ENCODE measurements around the gene LPAR1. TPM values are rescaled to one million over a fixed set of nuclear protein-coding genes. Genes with fewer than 3 reads are reported as not detected.

The LPAR1 gene
- total RNA-seq, 3 donors from 2014 or later, result 0.13 to 0.22 (median 0.15) TPM

GRCh38 chr9:111029260-111029659 lies 9.0 kb downstream of the LPAR1 start:
- Mint-ChIP-seq H3K9me3 (no peaks in the 10 kb centered on the region), H3K4me1 (ENCODE audit: low read depth) (no peaks in the 10 kb centered on the region), H3K4me3 (no peak overlapping the region), H3K27me3 (ENCODE audit: low read depth) (no peaks in the 10 kb centered on the region), H3K36me3 (ENCODE audit: insufficient read depth) (no peaks in the 10 kb centered on the region)
- ATAC-seq (no peak), DNase-seq (no peak)

- DNase-seq, result no peak
- Mint-ChIP-seq H3K27me3 (ENCODE audit: low read depth) (no peaks in the 10 kb centered on the region), H3K4me3 (no peak overlapping the region), H3K4me1 (ENCODE audit: low read depth) (no peaks in the 10 kb centered on the region), H3K9me3 (peaks cover 5% of the 10 kb centered on the region), H3K36me3 (ENCODE audit: insufficient read depth) (no peaks in the 10 kb centered on the region)
- no peak for ATAC-seq
These were observed 10.5 kb downstream of the LPAR1 start for GRCh38 chr9:111027798-111028197.

GRCh38 chr9:111023128-111023527 lies 15.1 kb downstream of the LPAR1 start:
- H3K9me3 Mint-ChIP-seq, result peaks cover 5% of the 10 kb centered on the region
- H3K4me3 Mint-ChIP-seq, result no peak overlapping the region
- H3K4me1 Mint-ChIP-seq (ENCODE audit: low read depth), result no peaks in the 10 kb centered on the region
- ATAC-seq (no peak), DNase-seq (no peak)
- H3K27me3 Mint-ChIP-seq (ENCODE audit: low read depth), result no peaks in the 10 kb centered on the region
- no peaks in the 10 kb centered on the region for H3K36me3 Mint-ChIP-seq (ENCODE audit: insufficient read depth)

- H3K27me3 Mint-ChIP-seq (ENCODE audit: low read depth), result no peaks in the 10 kb centered on the region
- ATAC-seq, result no peak
- H3K4me3 Mint-ChIP-seq, result no peak overlapping the region
- no peaks in the 10 kb centered on the region for H3K36me3 Mint-ChIP-seq (ENCODE audit: insufficient read depth)
- peaks cover 5% of the 10 kb centered on the region for H3K9me3 Mint-ChIP-seq
- no peaks in the 10 kb centered on the region for H3K4me1 Mint-ChIP-seq (ENCODE audit: low read depth)
- DNase-seq, result no peak
These were observed 17.7 kb downstream of the LPAR1 start for GRCh38 chr9:111020594-111020993.

DNA sequence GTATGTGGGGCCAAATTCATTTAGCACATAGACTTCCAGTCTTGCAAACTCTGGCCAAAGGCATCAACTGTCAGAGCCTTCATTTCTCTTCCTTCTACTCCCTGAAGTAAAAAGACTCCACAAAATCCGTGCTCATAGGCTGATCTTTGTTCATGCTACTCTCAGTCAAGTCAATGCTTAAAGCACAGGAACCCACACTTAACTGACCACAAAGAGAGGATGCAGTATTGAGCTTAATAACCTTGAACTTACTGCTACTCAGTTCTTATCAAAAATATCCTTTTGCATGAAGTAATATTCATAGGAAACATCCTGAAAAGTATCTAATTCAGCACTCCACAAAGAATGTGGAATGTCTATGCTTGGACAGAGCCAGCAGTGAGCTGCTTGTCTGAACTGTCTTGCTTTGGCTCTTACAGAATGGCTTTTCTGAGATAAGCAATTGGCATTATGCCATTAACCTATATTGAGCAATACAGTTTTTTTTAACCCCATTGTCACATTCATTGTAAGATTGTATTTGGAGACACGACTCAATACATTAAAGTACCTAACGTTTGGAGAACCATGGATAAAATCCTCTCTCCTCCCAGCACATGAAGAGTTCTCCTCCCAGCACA lies 21.7 kb downstream of the LPAR1 start:
- no peaks in the 10 kb centered on the region for H3K27me3 Mint-ChIP-seq (ENCODE audit: low read depth)
- no peaks in the 10 kb centered on the region for H3K4me1 Mint-ChIP-seq (ENCODE audit: low read depth)
- H3K4me3 Mint-ChIP-seq, result no peak overlapping the region
- ATAC-seq (no peak), DNase-seq (no peak)
- no peaks in the 10 kb centered on the region for H3K9me3 Mint-ChIP-seq
- peaks cover 2% of the 10 kb centered on the region for H3K36me3 Mint-ChIP-seq (ENCODE audit: insufficient read depth)

GRCh38 chr9:111016016-111016415 lies 22.3 kb downstream of the LPAR1 start:
- Mint-ChIP-seq H3K27me3 (ENCODE audit: low read depth) (no peaks in the 10 kb centered on the region), H3K4me3 (no peak overlapping the region), H3K36me3 (ENCODE audit: insufficient read depth) (peaks cover 2% of the 10 kb centered on the region), H3K4me1 (ENCODE audit: low read depth) (no peaks in the 10 kb centered on the region), H3K9me3 (no peaks in the 10 kb centered on the region)
- no peak for ATAC-seq
- no peak for DNase-seq

DNA sequence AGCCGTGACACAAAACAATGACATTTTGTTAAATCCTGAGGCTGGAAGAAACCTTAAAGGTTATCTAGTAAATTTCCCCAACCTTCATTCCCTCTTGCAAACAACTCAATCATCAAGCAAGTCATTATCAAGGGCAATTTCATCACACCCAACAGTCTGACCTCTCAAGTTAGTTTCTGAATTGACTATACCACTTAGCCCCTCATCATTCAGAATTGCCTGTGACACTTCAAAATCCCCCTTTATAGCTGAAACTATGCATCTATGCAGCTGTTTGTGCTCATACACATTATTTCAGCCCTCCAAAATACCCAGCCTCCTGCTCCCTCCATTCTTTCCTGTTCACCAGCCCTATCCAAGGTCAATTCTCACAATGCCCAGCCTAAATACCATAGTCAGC lies 24.6 kb downstream of the LPAR1 start:
- peaks cover 2% of the 10 kb centered on the region for H3K36me3 Mint-ChIP-seq (ENCODE audit: insufficient read depth)
- H3K4me1 Mint-ChIP-seq (ENCODE audit: low read depth), result no peaks in the 10 kb centered on the region
- ATAC-seq (no peak), DNase-seq (no peak)
- H3K9me3 Mint-ChIP-seq, result no peaks in the 10 kb centered on the region
- no peaks in the 10 kb centered on the region for H3K27me3 Mint-ChIP-seq (ENCODE audit: low read depth)
- H3K4me3 Mint-ChIP-seq, result no peak overlapping the region

DNA sequence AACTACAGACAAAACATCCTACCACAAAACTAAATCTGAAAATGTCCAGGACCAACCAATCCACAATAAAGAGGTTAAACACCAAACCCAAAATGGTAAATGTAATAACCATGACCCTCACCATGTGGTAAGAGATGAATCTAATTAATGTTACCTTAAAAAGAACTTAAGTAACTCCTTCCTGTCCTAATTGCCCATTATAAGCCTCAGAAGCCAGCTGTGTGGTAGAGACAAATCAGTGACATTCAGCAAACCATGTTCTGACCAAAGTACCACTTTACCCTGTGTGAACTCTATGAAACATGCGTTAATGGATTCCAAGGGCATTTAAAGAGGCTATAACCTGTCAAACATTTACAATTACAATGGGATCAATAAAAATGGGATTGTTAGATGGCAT lies 25.0 kb downstream of the LPAR1 start:
- Mint-ChIP-seq H3K9me3 (no peaks in the 10 kb centered on the region), H3K4me1 (ENCODE audit: low read depth) (no peaks in the 10 kb centered on the region), H3K4me3 (no peak overlapping the region), H3K27me3 (ENCODE audit: low read depth) (no peaks in the 10 kb centered on the region), H3K36me3 (ENCODE audit: insufficient read depth) (peaks cover 2% of the 10 kb centered on the region)
- DNase-seq (no peak), ATAC-seq (no peak)

DNA sequence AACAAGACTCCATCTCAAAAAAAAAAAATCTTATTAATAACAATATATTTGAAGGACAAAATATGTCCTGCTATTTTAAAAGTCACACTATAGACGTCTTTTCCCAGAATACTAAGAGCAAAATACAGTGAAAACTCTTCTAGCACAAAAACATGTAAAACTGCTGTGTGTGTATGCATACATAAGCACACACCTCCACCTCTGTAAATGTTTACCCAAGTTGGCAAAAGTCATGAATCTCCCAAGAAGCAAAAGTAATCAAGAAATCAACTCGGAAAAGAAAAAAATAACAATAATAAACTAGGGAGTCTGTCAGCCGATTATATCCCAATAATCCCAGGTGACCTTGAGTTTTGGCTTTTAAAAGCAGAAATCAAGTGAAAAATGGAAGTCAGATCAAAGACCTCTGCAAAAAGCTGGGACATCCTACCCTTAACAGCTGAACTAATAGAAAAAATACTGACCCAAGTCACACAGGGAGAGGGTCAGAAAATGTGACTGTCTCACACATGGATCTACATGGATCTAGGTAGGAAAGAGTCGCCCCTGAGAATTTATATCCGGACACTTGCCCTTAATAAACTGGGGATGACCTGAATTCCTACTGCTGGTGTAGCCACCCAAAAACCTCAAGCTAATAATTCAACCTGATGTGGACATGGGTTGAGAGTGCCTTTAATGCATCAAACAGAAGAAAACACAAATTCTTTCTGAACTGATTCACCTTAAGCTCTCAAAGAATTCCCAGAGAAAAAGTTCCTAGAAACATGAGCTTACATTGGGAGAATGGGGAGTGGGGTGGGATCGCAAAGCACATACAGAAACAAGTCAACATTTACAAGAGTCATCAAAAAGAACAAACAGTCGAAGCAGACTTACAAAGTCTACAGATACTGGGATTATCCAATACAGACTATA lies 29.9 kb downstream of the LPAR1 start:
- Mint-ChIP-seq H3K9me3 (no peaks in the 10 kb centered on the region), H3K4me1 (ENCODE audit: low read depth) (no peaks in the 10 kb centered on the region), H3K27me3 (ENCODE audit: low read depth) (peaks cover 2% of the 10 kb centered on the region), H3K36me3 (ENCODE audit: insufficient read depth) (peaks cover 2% of the 10 kb centered on the region), H3K4me3 (no peak overlapping the region)
- ATAC-seq (no peak), DNase-seq (no peak)

- H3K27me3 Mint-ChIP-seq (ENCODE audit: low read depth), result peaks cover 2% of the 10 kb centered on the region
- H3K36me3 Mint-ChIP-seq (ENCODE audit: insufficient read depth), result no peaks in the 10 kb centered on the region
- H3K4me1 Mint-ChIP-seq (ENCODE audit: low read depth), result no peaks in the 10 kb centered on the region
- DNase-seq (no peak), ATAC-seq (no peak)
- no peak overlapping the region for H3K4me3 Mint-ChIP-seq
- no peaks in the 10 kb centered on the region for H3K9me3 Mint-ChIP-seq
These were observed 32.4 kb downstream of the LPAR1 start for GRCh38 chr9:111005746-111006470.

DNA sequence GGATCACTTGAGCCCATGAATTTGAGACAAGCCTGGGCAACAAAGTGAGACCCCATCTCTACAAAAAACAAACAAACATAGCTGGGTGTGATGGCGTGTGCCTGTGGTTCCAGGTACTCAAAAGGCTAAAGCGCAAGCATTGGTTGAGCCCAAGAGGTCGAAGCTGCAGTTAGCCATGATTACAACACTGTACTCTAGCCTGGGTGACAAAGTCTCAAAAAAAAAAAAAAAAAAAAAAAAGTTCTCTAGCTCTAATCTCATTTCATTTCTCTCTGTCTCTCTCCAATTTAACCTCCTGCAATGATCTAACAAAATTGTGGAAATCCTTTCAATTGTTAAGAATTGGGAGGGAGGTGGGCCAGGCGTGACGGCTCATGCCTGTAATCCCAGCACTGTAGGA lies 33.3 kb downstream of the LPAR1 start:
- ATAC-seq (no peak), DNase-seq (no peak)
- Mint-ChIP-seq H3K9me3 (no peaks in the 10 kb centered on the region), H3K36me3 (ENCODE audit: insufficient read depth) (no peaks in the 10 kb centered on the region), H3K4me1 (ENCODE audit: low read depth) (no peaks in the 10 kb centered on the region), H3K27me3 (ENCODE audit: low read depth) (peaks cover 2% of the 10 kb centered on the region), H3K4me3 (no peak overlapping the region)

DNA sequence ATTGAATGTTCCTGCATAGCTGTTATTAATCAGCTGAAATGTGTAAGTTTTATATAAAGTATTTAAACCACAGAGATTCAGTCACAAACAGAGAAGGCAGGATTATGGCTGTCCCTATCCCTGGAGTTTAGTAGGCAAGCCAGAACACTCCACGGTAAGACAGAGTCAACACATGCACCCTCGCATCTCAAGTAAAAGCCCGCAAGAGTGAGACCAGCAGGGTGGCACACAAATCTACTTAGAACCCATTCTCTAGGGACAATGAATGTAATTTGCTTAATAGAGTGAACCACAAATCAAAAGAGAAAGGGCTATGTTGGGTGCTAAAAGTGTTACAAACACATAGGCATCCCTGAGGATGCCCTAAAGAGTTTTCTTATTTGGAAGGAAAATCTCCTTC lies 35.1 kb downstream of the LPAR1 start:
- Mint-ChIP-seq H3K4me3 (no peak overlapping the region), H3K36me3 (ENCODE audit: insufficient read depth) (no peaks in the 10 kb centered on the region), H3K9me3 (no peaks in the 10 kb centered on the region), H3K27me3 (ENCODE audit: low read depth) (peaks cover 1% of the 10 kb centered on the region), H3K4me1 (ENCODE audit: low read depth) (no peaks in the 10 kb centered on the region)
- DNase-seq, result no peak
- no peak for ATAC-seq

DNA sequence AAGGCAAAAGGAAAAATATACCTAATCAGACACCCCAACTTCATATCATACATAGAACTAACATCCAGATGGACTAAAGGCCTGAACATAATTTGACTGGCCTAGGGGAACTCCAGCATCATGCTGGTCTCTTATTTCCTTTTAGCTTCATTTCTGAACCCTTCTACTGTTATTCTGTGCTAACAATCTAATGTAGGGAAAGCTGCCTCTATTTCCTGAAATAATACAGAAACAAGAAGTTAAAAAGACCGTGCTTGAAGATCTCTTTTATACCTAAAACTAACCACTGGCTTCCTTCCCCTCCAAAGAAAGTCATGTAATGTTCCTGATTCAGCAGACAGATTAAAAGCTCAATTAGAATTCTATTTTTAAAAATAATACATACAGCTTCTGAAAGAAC lies 36.7 kb downstream of the LPAR1 start:
- H3K36me3 Mint-ChIP-seq (ENCODE audit: insufficient read depth), result no peaks in the 10 kb centered on the region
- DNase-seq (no peak), ATAC-seq (no peak)
- H3K4me1 Mint-ChIP-seq (ENCODE audit: low read depth), result no peaks in the 10 kb centered on the region
- H3K4me3 Mint-ChIP-seq, result no peak overlapping the region
- no peaks in the 10 kb centered on the region for H3K9me3 Mint-ChIP-seq
- no peaks in the 10 kb centered on the region for H3K27me3 Mint-ChIP-seq (ENCODE audit: low read depth)

GRCh38 chr9:111000202-111000601 lies 38.1 kb downstream of the LPAR1 start:
- Mint-ChIP-seq H3K4me3 (no peak overlapping the region), H3K27me3 (ENCODE audit: low read depth) (no peaks in the 10 kb centered on the region), H3K9me3 (no peaks in the 10 kb centered on the region), H3K4me1 (ENCODE audit: low read depth) (no peaks in the 10 kb centered on the region), H3K36me3 (ENCODE audit: insufficient read depth) (no peaks in the 10 kb centered on the region)
- DNase-seq, result no peak
- ATAC-seq, result no peak

Measured in activated T-cell treated with anti-CD3 and anti-CD28 coated beads, Interleukin-2, amount 50 U/mL, for 4 hours (primary cell).